AG04450 (cell line): ENCODE data around the gene QSOX1. TPM values are rescaled to one million over a fixed set of nuclear protein-coding genes. Genes with fewer than 3 reads are reported as not detected.

Source experiments
- CTCF ChIA-PET: fragments of 300-600, 350-600 bp; formaldehyde crosslinking; extraction: SDS; loops from one replicate; lab custom pipeline; 2022; ENCODE audit warnings: antibody characterized with exemption, inconsistent platforms; lab: Charles Lee
- POLR2A ChIA-PET: fragments of 350-600 bp; formaldehyde crosslinking; extraction: SDS; loops from one replicate; lab custom pipeline; 2021; ENCODE audit warnings: antibody characterized with exemption, inconsistent platforms; lab: Yijun Ruan, JAX
- DNase-seq: peaks from one replicate; pipeline ENCODE4 v3.0.0-alpha.2; 2011; ENCODE audit warnings: low read depth, low spot score
- H3K27ac ChIP-seq: one replicate; pipeline ENCODE4 v1.5.1; 2012; ENCODE audit warnings: low read depth, low read length, control low read depth
- H3K27me3 ChIP-seq: one replicate; pipeline ENCODE4 v1.6.0; 2012; ENCODE audit warnings: low read length; ENCODE audit not compliant: control insufficient read depth, insufficient read depth
- H3K4me3 ChIP-seq: 2 replicates; pipeline ENCODE4 v1.5.1; 2011; ENCODE audit warnings: mild to moderate bottlenecking, low read depth, low read length, control low read depth
- H3K9me3 ChIP-seq: 2 replicates; pipeline ENCODE4 v1.5.1; 2012; ENCODE audit warnings: low read length; ENCODE audit not compliant: control insufficient read depth, insufficient read depth
- CTCF ChIP-seq: IDR thresholded peaks from 2 replicates; pipeline ENCODE4 v1.5.1; 2011; ENCODE audit warnings: low read depth, low read length, control low read depth, inconsistent platforms
- polyA plus RNA-seq: library from polyadenylated mRNA; depleted of rRNA; stranded (reverse); fragments of >200 nt; gene quantifications from 2 replicates; pipeline ENCODE4 v1.2.3, GENCODE V29; 2011

QSOX1 gene
- polyA plus RNA-seq, 1 experiment: 1,269 TPM

- CTCF ChIA-PET: no interaction called here
- H3K27me3 ChIP-seq: no peaks in the 10 kb centered on the region
- no peak for TF ChIP-seq CTCF
- POLR2A ChIA-PET: no interaction called here
- H3K4me3 ChIP-seq: no peak overlapping the region
- DNase-seq: no peak
- H3K27ac ChIP-seq: no peak overlapping the region
- no peaks in the 10 kb centered on the region for H3K9me3 ChIP-seq
Observed at GRCh38 chr1:180210008-180210620, 55.4 kb downstream of the QSOX1 start.

- Histone ChIP-seq H3K9me3 (no peaks in the 10 kb centered on the region), H3K27ac (no peak overlapping the region), H3K4me3 (no peak overlapping the region), H3K27me3 (no peaks in the 10 kb centered on the region)
- POLR2A ChIA-PET: no interaction called here
- CTCF ChIA-PET: no interaction called here
- no peak for TF ChIP-seq CTCF
- DNase-seq: no peak
Observed at GRCh38 chr1:180211156-180211859, 56.6 kb downstream of the QSOX1 start.

GRCh38 chr1:180211860-180212229, 57.2 kb downstream of the QSOX1 start:
- POLR2A ChIA-PET: no interaction called here
- H3K27ac ChIP-seq: no peak overlapping the region
- CTCF ChIA-PET: no interaction called here
- no peak for TF ChIP-seq CTCF
- no peaks in the 10 kb centered on the region for H3K27me3 ChIP-seq
- no peak for DNase-seq
- H3K9me3 ChIP-seq: no peaks in the 10 kb centered on the region
- H3K4me3 ChIP-seq: no peak overlapping the region

GRCh38 chr1:180213401-180214170, 58.9 kb downstream of the QSOX1 start:
- Histone ChIP-seq H3K27ac (no peak overlapping the region), H3K4me3 (no peak overlapping the region), H3K27me3 (no peaks in the 10 kb centered on the region), H3K9me3 (no peaks in the 10 kb centered on the region)
- 0 out of 2 replicates have a peak, but pooled peaks have one; percentile 14 for TF ChIP-seq CTCF
- ChIA-PET CTCF (no interaction called here), POLR2A (no interaction called here)
- no peak for DNase-seq
